MG63 (cell line): ENCODE data around the gene JOSD2. TPM values are rescaled to one million over a fixed set of nuclear protein-coding genes. Genes with fewer than 3 reads are reported as not detected.

ENCODE experiments used
- DNase-seq: peaks from one replicate; pipeline ENCODE4 v3.0.0-alpha.2; 2020
- H3K27me3 ChIP-seq: fragments of 250-450 bp; sonication (Bioruptor Pico); 2 replicates; pipeline ENCODE4 v1.5.1; 2020; ENCODE audit warnings: mild to moderate bottlenecking, moderate library complexity
- H3K36me3 ChIP-seq: fragments of 250-450 bp; sonication (Bioruptor Pico); 2 replicates; pipeline ENCODE4 v1.5.1; 2020; ENCODE audit warnings: mild to moderate bottlenecking, moderate library complexity
- H3K4me3 ChIP-seq: fragments of 250-450 bp; sonication (Bioruptor Pico); 2 replicates; pipeline ENCODE4 v1.5.1; 2020; ENCODE audit warnings: mild to moderate bottlenecking, moderate library complexity
- H3K9me3 ChIP-seq: fragments of 250-450 bp; sonication (Bioruptor Pico); 2 replicates; pipeline ENCODE4 v1.5.1; 2020; ENCODE audit warnings: mild to moderate bottlenecking, moderate library complexity
- total RNA-seq: library from RNA; depleted of rRNA; stranded (reverse); fragments of >200 nt; shearing (Covaris generic); gene quantifications from 2 replicates; pipeline ENCODE4 v1.2.3, GENCODE V29; 2014; ENCODE audit warnings: low replicate concordance; rRNA removed

Gene JOSD2, protein sequence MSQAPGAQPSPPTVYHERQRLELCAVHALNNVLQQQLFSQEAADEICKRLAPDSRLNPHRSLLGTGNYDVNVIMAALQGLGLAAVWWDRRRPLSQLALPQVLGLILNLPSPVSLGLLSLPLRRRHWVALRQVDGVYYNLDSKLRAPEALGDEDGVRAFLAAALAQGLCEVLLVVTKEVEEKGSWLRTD
- 92.8 and 140 TPM in 2 replicates for total RNA-seq

DNA sequence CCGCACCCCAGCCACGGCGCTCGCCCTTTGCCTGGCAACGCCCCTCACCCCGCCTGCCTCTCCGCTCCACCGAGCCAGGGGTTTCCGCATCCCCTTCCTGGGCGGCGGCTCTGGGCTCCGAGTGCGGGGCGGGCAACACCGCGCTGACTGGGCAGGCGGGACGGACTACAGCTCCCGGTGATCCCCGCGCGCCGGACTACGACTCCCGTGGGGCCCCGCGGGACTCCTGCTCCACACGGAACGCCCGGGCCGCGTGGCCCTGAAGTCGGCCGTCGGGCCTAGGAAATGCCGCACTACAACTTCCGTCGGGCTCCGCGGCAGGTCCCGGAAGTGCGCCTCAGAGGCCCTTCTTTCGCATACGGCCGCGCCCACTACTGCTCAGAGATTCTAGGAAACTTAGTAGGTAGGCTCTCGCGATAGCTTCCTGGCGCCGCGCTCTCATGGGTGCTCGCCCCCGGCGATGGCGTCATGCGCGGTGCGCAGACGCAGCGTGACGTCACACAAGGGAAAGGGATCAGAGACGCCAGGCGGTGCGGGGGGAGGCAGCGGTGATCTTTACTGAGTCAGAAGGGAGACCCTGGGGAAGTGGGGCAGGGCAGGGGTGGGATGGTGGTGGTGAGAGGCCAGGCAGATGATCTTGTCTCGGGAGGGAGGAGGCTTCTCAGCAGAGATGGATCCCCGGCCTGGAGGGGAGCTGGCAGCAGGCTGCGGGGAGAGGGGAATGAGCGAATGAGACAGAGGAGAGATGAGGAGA lies at the start of gene JOSD2:
JOSD2 (minus strand) TSS at position 123 of the 754 bp plus-strand sequence. CDS start 760 bp downstream, outside the sequence.
- DNase-seq = peak; percentile 99

DNA sequence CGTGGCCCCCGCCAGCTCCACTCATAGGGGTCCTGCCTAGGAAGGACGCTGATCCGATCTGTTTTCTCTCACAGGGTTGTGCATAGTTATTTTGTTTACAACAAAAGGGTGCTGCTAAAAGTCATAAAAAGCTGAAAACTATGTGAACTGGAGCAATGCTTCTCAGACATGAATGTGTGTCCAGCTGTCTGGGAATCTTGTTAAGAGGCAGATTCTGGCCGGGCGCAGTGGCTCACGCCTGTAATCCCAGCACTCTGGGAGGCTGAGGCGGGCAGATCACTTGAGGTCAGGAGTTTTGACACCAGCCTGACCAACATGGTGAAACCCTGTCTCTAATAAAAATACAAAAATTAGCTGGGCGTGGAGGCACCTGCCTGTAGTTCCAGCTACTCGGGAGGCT lies 48.6 kb upstream of the JOSD2 start:
- no peak overlapping the region for H3K4me3 ChIP-seq
- no peaks in the 10 kb centered on the region for H3K9me3 ChIP-seq
- H3K36me3 ChIP-seq = no peaks in the 10 kb centered on the region
- DNase-seq = no peak
- H3K27me3 ChIP-seq = peaks cover 21% of the 10 kb centered on the region

More for the DNA sequence above, at the start of gene JOSD2:
- Histone ChIP-seq H3K4me3 (peak within 1 kb of the TSS; percentile 76), H3K27me3 (no peaks in the 10 kb centered on the region), H3K9me3 (no peaks in the 10 kb centered on the region), H3K36me3 (no peaks in the 10 kb centered on the region)

- H3K4me3 ChIP-seq = no peak overlapping the region
- H3K9me3 ChIP-seq = no peaks in the 10 kb centered on the region
- H3K27me3 ChIP-seq = peaks cover 17% of the 10 kb centered on the region
- DNase-seq = no peak
- no peaks in the 10 kb centered on the region for H3K36me3 ChIP-seq
Measured at GRCh38 chr19:50558449-50558848, 47.5 kb upstream of the JOSD2 start.

GRCh38 chr19:50558039-50558438 lies 47.0 kb upstream of the JOSD2 start:
- Histone ChIP-seq H3K9me3 (no peaks in the 10 kb centered on the region), H3K27me3 (peaks cover 18% of the 10 kb centered on the region), H3K4me3 (no peak overlapping the region), H3K36me3 (no peaks in the 10 kb centered on the region)
- DNase-seq = no peak

DNA sequence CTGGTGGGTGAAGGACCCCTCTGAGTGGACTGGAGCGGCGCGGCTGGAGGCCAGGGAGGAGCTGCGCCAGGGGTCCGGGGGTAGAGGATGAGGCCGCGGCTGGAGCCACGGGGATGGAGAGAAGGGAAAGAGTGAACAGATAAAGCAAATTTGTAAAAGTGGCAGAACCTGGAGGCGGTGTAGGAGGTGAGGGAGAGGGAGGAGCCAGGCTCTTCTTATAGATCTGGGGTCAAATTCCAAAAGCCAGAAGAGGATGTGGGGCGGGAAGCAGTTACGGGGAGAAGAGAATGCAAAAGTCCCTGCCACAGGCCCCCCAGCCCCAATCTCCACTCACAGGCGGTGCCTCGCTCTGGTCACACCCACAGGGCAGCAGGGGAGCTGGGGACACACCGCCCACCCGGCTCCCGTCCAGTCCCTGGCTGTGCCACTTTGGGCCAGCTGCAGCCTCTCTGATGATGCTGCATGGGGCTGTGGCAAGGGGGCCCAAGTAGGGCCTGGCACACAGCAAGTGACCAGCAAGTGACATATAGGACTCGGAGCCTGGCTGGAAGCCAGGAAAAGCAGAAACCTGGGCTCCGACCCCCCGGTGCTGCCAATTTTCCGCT lies 46.1 kb upstream of the JOSD2 start:
- Histone ChIP-seq H3K36me3 (no peaks in the 10 kb centered on the region), H3K27me3 (peaks cover 18% of the 10 kb centered on the region), H3K9me3 (no peaks in the 10 kb centered on the region), H3K4me3 (no peak overlapping the region)
- no peak for DNase-seq

- peak; percentile 82 for DNase-seq
- peak overlapping the region; percentile 45 for H3K4me3 ChIP-seq
- no peaks in the 10 kb centered on the region for H3K9me3 ChIP-seq
- peaks cover 20% of the 10 kb centered on the region for H3K27me3 ChIP-seq
- no peaks in the 10 kb centered on the region for H3K36me3 ChIP-seq
Measured at GRCh38 chr19:50556282-50557008, 45.5 kb upstream of the JOSD2 start.

DNA sequence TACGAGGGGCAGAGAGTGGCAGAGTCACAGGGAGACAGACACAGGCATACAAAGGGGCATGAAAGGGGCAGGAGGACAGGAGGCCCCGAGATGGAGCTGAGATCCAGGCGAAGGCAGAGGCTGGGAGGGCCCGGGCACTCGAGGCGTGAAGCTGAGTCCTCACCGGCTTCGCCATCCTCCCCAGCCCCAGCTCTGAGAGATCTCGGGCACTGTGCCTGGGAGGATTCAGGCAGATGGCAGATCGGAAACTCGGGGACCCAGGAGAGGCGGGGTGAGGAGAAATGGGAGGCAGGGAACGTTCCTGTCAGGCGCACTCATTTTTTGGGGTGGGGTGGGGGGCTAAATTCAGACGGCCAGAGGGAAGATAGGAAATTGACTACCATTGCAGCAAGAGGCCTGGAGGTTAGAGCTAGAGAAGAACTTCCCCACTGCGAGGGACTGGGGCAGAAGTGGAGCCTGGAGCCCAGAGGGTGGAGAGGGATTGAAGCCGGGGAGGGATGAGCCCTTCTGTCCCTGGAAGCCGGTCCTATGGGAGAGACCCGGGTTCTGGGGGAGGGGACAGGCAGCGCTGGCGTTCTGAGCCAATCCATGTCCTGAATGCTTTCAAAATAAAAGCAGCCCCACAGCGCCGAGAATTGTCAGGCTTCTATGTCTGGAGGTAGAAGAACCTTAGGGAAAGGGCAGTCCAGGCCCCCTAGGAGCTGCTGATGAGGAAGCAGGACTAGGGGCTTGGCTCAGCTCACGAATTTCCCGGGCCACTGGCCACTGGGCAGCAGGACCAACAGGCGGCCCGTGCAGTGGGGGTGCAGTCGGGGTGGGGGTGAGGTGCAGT lies 44.7 kb upstream of the JOSD2 start:
- H3K27me3 ChIP-seq = peaks cover 15% of the 10 kb centered on the region
- no peaks in the 10 kb centered on the region for H3K9me3 ChIP-seq
- H3K4me3 ChIP-seq = peak overlapping the region; percentile 45
- DNase-seq = no peak
- H3K36me3 ChIP-seq = no peaks in the 10 kb centered on the region

- H3K36me3 ChIP-seq = no peaks in the 10 kb centered on the region
- DNase-seq = no peak
- no peak overlapping the region for H3K4me3 ChIP-seq
- no peaks in the 10 kb centered on the region for H3K9me3 ChIP-seq
- peaks cover 12% of the 10 kb centered on the region for H3K27me3 ChIP-seq
Measured at GRCh38 chr19:50555033-50555432, 44.0 kb upstream of the JOSD2 start.

DNA sequence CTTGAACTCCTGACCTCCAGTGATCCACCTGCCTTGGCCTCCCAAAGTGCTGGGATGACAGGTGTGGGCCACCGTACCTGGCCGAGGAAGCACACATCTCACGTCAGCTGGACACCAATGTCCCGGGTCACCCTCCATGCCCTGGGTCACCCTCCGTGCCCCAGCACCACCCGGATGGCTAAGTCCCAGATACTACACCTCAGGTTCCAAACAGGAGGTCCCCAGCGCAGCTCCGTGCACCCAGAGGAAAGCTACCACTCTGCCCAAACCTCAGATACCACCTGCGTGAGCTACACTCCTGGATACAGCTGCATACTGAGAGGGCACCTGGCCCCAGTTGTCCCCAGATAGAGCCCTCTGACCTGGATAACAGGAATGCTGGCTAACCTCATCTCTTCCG lies 43.2 kb upstream of the JOSD2 start:
- no peak for DNase-seq
- no peaks in the 10 kb centered on the region for H3K9me3 ChIP-seq
- no peak overlapping the region for H3K4me3 ChIP-seq
- H3K27me3 ChIP-seq = peaks cover 12% of the 10 kb centered on the region
- H3K36me3 ChIP-seq = no peaks in the 10 kb centered on the region

DNA sequence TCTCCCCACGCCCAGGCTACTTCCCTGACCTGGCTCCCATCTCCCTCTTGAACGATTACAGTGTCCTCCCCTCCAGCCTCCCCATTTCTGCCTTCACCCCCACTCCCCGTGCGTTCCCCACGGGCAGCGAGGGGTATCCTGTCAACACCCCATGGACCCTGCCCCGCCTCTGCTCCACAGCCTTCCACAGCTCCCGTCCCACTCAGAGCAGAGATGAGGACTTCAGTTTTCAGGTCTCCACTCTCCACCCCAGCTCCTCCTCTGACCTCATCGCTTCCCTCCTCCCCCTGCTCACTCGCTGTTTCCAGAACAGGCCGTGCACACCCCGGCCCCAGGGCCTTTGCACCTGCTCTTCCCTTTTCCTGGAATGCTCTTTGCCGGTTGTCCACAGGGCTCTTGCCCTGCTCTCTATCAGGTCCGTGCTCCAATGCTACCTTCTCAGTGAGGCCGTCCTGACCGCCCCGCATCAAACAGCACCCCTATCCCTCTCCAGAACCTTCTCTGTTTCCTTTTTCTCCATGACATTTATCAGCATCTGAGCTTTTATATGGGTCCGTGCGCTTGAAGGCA lies 42.2 kb upstream of the JOSD2 start:
- H3K36me3 ChIP-seq = no peaks in the 10 kb centered on the region
- DNase-seq = no peak
- H3K4me3 ChIP-seq = no peak overlapping the region
- peaks cover 12% of the 10 kb centered on the region for H3K27me3 ChIP-seq
- no peaks in the 10 kb centered on the region for H3K9me3 ChIP-seq

GRCh38 chr19:50552540-50552939 lies 41.5 kb upstream of the JOSD2 start:
- no peak for DNase-seq
- Histone ChIP-seq H3K27me3 (peaks cover 12% of the 10 kb centered on the region), H3K9me3 (no peaks in the 10 kb centered on the region), H3K4me3 (no peak overlapping the region), H3K36me3 (no peaks in the 10 kb centered on the region)

- Histone ChIP-seq H3K9me3 (no peaks in the 10 kb centered on the region), H3K27me3 (peaks cover 12% of the 10 kb centered on the region)
Measured at GRCh38 chr19:50551715-50552187, 40.8 kb upstream of the JOSD2 start.

DNA sequence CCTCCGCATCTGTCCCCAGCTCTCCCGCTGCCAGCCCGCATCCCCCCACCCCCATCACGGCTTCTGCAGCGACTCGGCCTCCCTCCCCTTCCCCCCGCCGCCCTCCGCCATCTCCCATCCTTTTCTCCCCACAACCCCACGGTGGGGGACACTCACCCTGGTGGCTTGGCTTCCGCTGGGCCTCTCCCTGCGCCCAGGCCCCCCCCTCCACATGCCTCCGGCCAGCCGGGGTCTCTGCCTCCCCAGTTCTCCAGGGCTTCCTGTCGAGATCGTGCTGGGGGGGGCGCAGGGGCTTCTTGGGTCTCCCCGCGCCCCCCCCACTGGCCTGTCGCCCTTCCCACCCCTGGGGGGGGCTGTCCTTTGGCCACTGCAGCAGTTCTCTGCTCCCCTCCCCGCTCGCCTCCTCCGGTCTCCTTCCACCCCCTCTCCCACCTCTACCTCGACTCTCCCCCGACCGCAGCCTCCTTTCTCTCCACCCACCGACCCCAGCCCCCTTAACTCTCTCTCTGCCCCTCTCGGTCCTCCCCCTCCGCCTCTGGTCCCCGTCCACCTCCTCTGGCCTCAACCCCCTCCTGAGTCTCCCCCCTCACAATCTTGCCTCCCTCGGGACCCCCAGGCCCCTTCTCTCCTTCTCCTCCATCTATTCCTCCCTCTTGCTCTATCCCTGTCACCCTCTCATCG lies 40.2 kb upstream of the JOSD2 start:
- H3K27me3 ChIP-seq = peaks cover 12% of the 10 kb centered on the region
- no peak for DNase-seq
- no peak overlapping the region for H3K4me3 ChIP-seq
- H3K36me3 ChIP-seq = no peaks in the 10 kb centered on the region
- H3K9me3 ChIP-seq = no peaks in the 10 kb centered on the region

More at GRCh38 chr19:50551715-50552187, 40.8 kb upstream of the JOSD2 start:
- no peak overlapping the region for H3K4me3 ChIP-seq
- no peaks in the 10 kb centered on the region for H3K36me3 ChIP-seq
- no peak for DNase-seq

- Histone ChIP-seq H3K4me3 (no peak overlapping the region), H3K27me3 (peaks cover 12% of the 10 kb centered on the region), H3K9me3 (no peaks in the 10 kb centered on the region), H3K36me3 (no peaks in the 10 kb centered on the region)
- DNase-seq = no peak
Measured at GRCh38 chr19:50550594-50550966, 39.6 kb upstream of the JOSD2 start.

- Histone ChIP-seq H3K36me3 (no peaks in the 10 kb centered on the region), H3K9me3 (no peaks in the 10 kb centered on the region), H3K27me3 (peaks cover 7% of the 10 kb centered on the region), H3K4me3 (no peak overlapping the region)
- no peak for DNase-seq
Measured at GRCh38 chr19:50549927-50550593, 39.1 kb upstream of the JOSD2 start.
